ENCODE data around the gene ZNF385B. TPM values are rescaled to one million over a fixed set of nuclear protein-coding genes. Genes with fewer than 3 reads are reported as not detected.

Gene ZNF385B
- polyA plus RNA-seq, 1 experiment = not detected

DNA sequence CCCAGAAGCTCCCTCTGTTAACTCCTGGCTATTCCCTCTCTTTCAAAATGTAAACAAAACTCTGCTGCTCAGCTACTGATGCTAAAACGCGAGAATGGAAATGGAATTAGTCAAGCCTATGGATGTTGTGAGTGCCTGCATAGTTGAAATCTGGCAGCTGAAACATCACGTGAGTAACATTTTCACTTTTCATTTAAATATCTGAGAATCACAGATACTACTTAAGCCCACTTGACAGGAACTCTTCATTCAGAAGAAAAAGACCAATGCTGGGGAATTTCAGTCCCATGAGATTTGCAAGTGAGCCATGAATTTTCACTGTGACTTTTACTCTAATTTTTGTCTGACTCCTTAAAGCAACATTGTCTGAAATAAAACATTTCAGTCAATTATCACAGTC lies 381.5 kb downstream of the ZNF385B start:
- H3K9me3 ChIP-seq (ENCODE audit: control insufficient read depth, insufficient read depth, low read length) = no peaks in the 10 kb centered on the region
- no peak overlapping the region for H3K27ac ChIP-seq (ENCODE audit: low read depth, low read length)
- ChIA-PET POLR2A (no interaction called here), CTCF (no interaction called here)
- H3K27me3 ChIP-seq (ENCODE audit: control insufficient read depth, insufficient read depth, low read length) = no peaks in the 10 kb centered on the region
- no peak for DNase-seq (ENCODE audit: low read depth, low spot score)
- TF ChIP-seq, protein P1, sequence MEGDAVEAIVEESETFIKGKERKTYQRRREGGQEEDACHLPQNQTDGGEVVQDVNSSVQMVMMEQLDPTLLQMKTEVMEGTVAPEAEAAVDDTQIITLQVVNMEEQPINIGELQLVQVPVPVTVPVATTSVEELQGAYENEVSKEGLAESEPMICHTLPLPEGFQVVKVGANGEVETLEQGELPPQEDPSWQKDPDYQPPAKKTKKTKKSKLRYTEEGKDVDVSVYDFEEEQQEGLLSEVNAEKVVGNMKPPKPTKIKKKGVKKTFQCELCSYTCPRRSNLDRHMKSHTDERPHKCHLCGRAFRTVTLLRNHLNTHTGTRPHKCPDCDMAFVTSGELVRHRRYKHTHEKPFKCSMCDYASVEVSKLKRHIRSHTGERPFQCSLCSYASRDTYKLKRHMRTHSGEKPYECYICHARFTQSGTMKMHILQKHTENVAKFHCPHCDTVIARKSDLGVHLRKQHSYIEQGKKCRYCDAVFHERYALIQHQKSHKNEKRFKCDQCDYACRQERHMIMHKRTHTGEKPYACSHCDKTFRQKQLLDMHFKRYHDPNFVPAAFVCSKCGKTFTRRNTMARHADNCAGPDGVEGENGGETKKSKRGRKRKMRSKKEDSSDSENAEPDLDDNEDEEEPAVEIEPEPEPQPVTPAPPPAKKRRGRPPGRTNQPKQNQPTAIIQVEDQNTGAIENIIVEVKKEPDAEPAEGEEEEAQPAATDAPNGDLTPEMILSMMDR (IDR thresholded peaks at IDR 0.05; ENCODE audit: low read depth, low read length) = no peak
- H3K4me3 ChIP-seq (ENCODE audit: low read depth, low read length) = no peak overlapping the region

DNA sequence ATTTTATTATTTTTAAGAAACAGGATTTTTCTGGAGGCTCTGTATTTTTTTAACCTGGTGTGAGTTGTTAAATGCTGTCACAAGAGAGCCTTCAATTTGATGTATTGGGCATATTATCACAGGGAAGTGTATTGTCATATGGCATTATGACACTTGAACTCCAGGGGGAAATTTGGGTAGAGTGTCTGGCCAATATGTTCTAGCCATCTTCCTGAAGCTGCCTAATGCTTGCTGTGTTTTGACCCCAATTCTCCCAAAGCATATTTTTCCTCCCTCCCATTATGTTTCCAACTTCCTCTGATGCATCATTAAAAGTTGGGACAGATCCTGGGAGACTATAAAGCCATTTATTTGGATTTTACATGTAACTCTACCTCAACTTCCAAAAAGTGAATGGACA lies 382.6 kb downstream of the ZNF385B start:
- CTCF ChIA-PET = no interaction called here

DNA sequence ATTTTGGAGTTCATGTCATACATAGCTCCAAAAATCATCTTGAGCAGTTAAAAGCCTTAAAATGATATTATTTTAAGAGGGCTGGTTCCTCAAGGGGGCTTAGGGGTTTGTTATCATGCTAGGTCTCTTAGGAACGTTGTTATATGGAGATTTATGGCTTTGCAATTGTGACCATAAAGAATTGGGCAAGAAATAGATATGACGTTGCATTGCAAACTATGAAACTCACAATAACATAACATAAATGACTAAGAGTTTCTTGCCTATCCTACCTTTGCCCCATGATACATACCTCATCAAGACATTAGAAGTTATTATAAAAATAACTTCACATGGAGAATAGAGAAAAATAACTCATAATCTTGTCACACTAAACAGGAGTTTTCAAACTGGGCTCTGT lies 390.4 kb downstream of the ZNF385B start:
- H3K27ac ChIP-seq (ENCODE audit: low read depth, low read length) = no peak overlapping the region
- ChIA-PET CTCF (no interaction called here), POLR2A (no interaction called here)
- TF ChIP-seq, protein P1 (IDR thresholded peaks at IDR 0.05; ENCODE audit: low read depth, low read length) = no peak
- no peak for DNase-seq (ENCODE audit: low read depth, low spot score)
- H3K9me3 ChIP-seq (ENCODE audit: control insufficient read depth, insufficient read depth, low read length) = peaks cover 3% of the 10 kb centered on the region; the same call in 1 of the 2 replicates
- H3K27me3 ChIP-seq (ENCODE audit: control insufficient read depth, insufficient read depth, low read length) = no peaks in the 10 kb centered on the region
- no peak overlapping the region for H3K4me3 ChIP-seq (ENCODE audit: low read depth, low read length)

More for the DNA sequence above, 382.6 kb downstream of the ZNF385B start:
- no peak overlapping the region for H3K27ac ChIP-seq (ENCODE audit: low read depth, low read length)
- TF ChIP-seq, protein P1 (IDR thresholded peaks at IDR 0.05; ENCODE audit: low read depth, low read length) = no peak
- DNase-seq (ENCODE audit: low read depth, low spot score) = no peak
- no peak overlapping the region for H3K4me3 ChIP-seq (ENCODE audit: low read depth, low read length)
- H3K27me3 ChIP-seq (ENCODE audit: control insufficient read depth, insufficient read depth, low read length) = no peaks in the 10 kb centered on the region
- POLR2A ChIA-PET = no interaction called here
- no peaks in the 10 kb centered on the region for H3K9me3 ChIP-seq (ENCODE audit: control insufficient read depth, insufficient read depth, low read length)

- TF ChIP-seq, protein P1 (IDR thresholded peaks at IDR 0.05; ENCODE audit: low read depth, low read length) = no peak
- Histone ChIP-seq H3K4me3 (ENCODE audit: low read depth, low read length) (no peak overlapping the region), H3K9me3 (ENCODE audit: control insufficient read depth, insufficient read depth, low read length) (peaks cover 3% of the 10 kb centered on the region; the same call in 1 of the 2 replicates), H3K27me3 (ENCODE audit: control insufficient read depth, insufficient read depth, low read length) (no peaks in the 10 kb centered on the region), H3K27ac (ENCODE audit: low read depth, low read length) (no peak overlapping the region)
- CTCF ChIA-PET = no interaction called here
- POLR2A ChIA-PET = no interaction called here
- DNase-seq (ENCODE audit: low read depth, low spot score) = no peak
Measured at GRCh38 chr2:179470089-179470488, 391.3 kb downstream of the ZNF385B start.

DNA sequence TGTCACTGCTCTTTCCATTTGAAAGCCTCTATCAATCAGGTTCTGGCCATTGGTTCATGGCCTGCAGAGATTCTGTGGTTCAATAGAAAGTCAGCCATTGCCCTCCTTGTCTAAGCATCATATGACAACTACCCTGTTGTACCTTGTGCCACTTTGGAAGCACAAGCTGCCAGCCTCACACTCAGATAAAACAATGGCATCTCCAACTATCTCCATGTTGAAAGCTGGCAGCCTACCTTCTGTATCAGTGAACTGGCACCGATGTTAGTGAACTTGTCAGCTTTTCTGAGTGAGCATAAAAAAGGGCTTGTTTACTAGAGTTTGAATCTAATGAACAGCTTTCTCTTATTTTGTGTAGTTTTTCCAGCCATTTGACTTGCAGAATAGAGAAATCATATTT lies 393.5 kb downstream of the ZNF385B start:
- no peak for DNase-seq (ENCODE audit: low read depth, low spot score)
- H3K27ac ChIP-seq (ENCODE audit: low read depth, low read length) = no peak overlapping the region
- CTCF ChIA-PET = no interaction called here
- POLR2A ChIA-PET = no interaction called here
- peaks cover 3% of the 10 kb centered on the region; the same call in 1 of the 2 replicates for H3K9me3 ChIP-seq (ENCODE audit: control insufficient read depth, insufficient read depth, low read length)
- TF ChIP-seq, protein P1 (IDR thresholded peaks at IDR 0.05; ENCODE audit: low read depth, low read length) = no peak
- H3K4me3 ChIP-seq (ENCODE audit: low read depth, low read length) = no peak overlapping the region
- no peaks in the 10 kb centered on the region for H3K27me3 ChIP-seq (ENCODE audit: control insufficient read depth, insufficient read depth, low read length)
